Measurements from ENCODE around the gene GPR68. TPM values are rescaled to one million over a fixed set of nuclear protein-coding genes. Genes with fewer than 3 reads are reported as not detected.
A peak's percentile ranks its signal among the peaks of the same experiment; 100 is the strongest.

Gene GPR68
- total and polyA plus RNA-seq, 9 donors = 0.35 to 0.83 (median 0.68) TPM

DNA sequence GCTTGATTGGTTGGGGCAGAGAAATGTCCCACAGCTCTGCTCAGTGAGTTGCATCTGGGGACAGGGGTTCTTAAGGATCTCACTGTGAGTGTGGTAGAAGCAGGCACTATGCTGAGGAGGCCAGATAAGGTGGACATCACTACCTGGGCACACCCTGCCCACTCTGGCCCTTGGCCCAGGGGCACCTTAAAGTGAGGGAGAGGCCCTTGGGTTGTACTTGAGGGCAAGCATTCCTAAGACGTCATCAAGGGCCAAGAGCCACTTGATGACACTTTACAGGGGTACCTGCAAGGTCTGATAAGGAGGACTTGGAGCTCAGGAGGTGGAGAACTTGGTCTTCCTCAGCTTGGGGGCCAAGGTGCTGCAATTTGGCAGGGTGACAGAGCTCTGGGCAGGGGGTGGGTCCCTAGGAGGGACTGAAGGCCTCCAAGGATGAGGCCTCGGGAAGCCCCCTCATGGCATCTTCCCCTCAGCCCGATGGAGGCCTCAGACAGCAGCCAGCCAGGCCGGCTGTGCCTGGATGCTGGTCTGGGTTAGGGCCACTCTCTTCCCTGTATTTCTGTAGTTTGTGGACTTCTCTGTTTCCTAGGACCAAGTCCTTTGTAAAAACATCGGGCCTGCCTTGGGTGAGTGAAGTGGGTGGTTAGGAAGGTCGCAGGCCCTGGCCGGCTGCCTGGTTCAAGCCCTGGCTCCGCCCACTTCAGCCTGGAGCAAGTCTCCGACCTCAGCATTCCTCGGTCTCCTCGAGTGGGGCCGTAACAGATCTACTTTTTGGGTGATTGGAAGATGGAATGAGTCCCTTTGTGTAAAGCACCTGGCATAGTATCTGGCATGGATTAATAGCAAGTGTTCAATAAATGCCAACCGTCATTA lies 24.8 kb downstream of the GPR68 start:
- DNase-seq = no peak
- no peak overlapping the region for H3K27ac ChIP-seq (ENCODE audit: low read length)
- WGBS (ENCODE audit: insufficient coverage) = 66% methylated on average over 5 of the region's 13 CpGs
- H3K4me3 ChIP-seq (ENCODE audit: low read length) = no peak overlapping the region
- no peaks in the 10 kb centered on the region for H3K4me1 ChIP-seq (ENCODE audit: control insufficient read depth, insufficient read depth, low read length)
- H3K27me3 ChIP-seq (ENCODE audit: control insufficient read depth, insufficient read depth, low read length) = no peaks in the 10 kb centered on the region
- H3K36me3 ChIP-seq (ENCODE audit: control insufficient read depth, insufficient read depth, low read length) = peaks cover 31% of the 10 kb centered on the region
- no peaks in the 10 kb centered on the region for H3K9me3 ChIP-seq (replicated peaks; ENCODE audit: control insufficient read depth, low read depth, low read length)

DNA sequence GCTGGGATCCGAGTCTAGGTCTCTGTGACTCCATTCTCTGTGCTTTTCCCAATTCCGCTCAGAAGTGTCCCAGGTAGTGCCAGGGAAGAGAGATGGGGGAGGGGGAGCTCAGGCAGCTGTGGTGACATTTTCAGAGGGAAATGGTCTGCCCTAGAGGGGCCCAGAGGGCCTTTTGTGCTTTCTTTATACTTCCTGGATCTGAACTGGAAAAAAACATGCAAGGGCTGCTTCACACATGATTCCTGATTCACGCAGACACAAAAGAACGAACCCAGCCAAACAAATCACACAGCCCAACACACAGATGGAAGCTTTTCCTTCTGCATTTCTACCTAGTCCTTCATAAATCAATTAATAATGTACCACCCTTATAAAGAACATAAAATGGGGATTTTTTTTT lies 26.5 kb downstream of the GPR68 start:
- Histone ChIP-seq H3K27ac (ENCODE audit: low read length) (peak overlapping the region; percentile 51), H3K9me3 (replicated peaks; ENCODE audit: control insufficient read depth, low read depth, low read length) (no peaks in the 10 kb centered on the region), H3K36me3 (ENCODE audit: control insufficient read depth, insufficient read depth, low read length) (peaks cover 35% of the 10 kb centered on the region), H3K4me3 (ENCODE audit: low read length) (no peak overlapping the region), H3K27me3 (ENCODE audit: control insufficient read depth, insufficient read depth, low read length) (no peaks in the 10 kb centered on the region), H3K4me1 (ENCODE audit: control insufficient read depth, insufficient read depth, low read length) (no peaks in the 10 kb centered on the region)
- no peak for DNase-seq
- WGBS (ENCODE audit: insufficient coverage) = 83% methylated on average over 1 of the region's 4 CpGs

DNA sequence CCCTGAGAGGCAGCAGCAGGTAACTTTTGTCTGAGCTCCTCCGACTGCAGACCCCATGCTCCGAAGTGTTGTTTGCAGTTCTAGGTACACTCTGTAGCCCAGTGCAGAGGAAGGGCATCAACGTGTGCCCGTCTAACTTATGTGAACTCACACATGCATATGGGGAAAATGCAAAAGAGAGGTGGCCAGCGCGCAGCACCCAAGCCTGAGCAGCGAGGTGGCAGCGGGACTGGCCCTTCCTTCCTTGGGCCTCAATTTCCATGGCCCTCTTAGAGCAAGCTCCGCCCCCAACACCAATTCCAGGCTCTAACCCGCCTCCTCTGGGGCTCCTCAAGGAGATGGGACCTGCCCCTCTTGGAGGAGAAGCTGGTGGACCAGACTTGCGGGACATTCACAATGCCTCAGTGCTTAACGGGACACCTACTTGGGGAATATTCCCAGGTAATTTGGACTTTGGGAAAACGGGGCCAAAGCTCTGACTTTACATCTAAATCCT lies 27.7 kb downstream of the GPR68 start:
- H3K27me3 ChIP-seq (ENCODE audit: control insufficient read depth, insufficient read depth, low read length) = no peaks in the 10 kb centered on the region
- peaks cover 39% of the 10 kb centered on the region for H3K36me3 ChIP-seq (ENCODE audit: control insufficient read depth, insufficient read depth, low read length)
- H3K27ac ChIP-seq (ENCODE audit: low read length) = no peak overlapping the region
- WGBS (ENCODE audit: insufficient coverage) = 88% methylated on average over 12 of the region's 13 CpGs
- no peak for DNase-seq
- no peaks in the 10 kb centered on the region for H3K4me1 ChIP-seq (ENCODE audit: control insufficient read depth, insufficient read depth, low read length)
- no peaks in the 10 kb centered on the region for H3K9me3 ChIP-seq (replicated peaks; ENCODE audit: control insufficient read depth, low read depth, low read length)
- H3K4me3 ChIP-seq (ENCODE audit: low read length) = no peak overlapping the region

DNA sequence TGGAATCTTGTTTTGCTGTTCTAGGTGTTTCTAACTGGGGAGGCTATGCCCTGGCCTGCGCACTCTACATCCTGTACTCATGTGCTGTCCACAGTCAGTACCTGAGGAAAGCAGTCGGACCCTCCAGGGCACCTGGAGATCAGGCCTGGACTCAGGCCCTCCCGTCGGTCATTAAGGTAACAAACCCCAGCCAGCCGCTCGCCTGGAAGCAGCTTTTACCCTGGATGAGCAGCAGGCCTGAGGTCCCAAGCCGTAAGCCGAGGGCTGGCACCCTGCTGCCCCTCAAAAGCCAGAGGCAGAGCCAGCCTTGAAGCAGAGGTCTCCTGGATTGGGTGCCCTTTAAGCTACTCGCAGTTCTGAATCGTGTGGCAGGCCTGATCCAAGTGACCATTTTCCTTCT lies 29.1 kb downstream of the GPR68 start:
- Histone ChIP-seq H3K9me3 (replicated peaks; ENCODE audit: control insufficient read depth, low read depth, low read length) (no peaks in the 10 kb centered on the region), H3K27ac (ENCODE audit: low read length) (no peak overlapping the region), H3K27me3 (ENCODE audit: control insufficient read depth, insufficient read depth, low read length) (no peaks in the 10 kb centered on the region), H3K4me1 (ENCODE audit: control insufficient read depth, insufficient read depth, low read length) (no peaks in the 10 kb centered on the region), H3K36me3 (ENCODE audit: control insufficient read depth, insufficient read depth, low read length) (peaks cover 36% of the 10 kb centered on the region), H3K4me3 (ENCODE audit: low read length) (no peak overlapping the region)
- WGBS (ENCODE audit: insufficient coverage) = 93% methylated on average over 10 of the region's 10 CpGs
- DNase-seq = no peak

DNA sequence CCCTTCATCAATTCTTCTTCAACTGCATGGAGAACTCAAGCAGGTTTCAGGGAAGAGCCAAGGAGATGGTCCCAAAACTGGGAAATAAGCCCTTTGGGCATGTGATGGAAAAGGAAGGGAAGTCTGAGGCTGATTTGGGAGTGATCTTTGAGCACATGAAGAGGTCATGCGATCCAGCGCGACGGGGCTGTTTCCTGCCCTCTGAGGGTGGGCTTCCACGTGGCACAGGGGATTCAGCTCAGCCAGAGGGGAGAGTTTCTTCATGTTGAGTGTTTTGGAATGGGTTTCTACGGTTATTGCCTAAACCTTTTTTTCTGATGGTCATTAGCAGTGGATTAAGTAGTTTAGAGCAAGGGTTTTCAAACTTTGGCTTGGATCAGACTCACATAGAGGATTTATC lies 30.2 kb downstream of the GPR68 start:
- WGBS (ENCODE audit: insufficient coverage) = 82% methylated on average over 6 of the region's 6 CpGs
- no peak overlapping the region for H3K27ac ChIP-seq (ENCODE audit: low read length)
- H3K4me3 ChIP-seq (ENCODE audit: low read length) = no peak overlapping the region
- no peaks in the 10 kb centered on the region for H3K27me3 ChIP-seq (ENCODE audit: control insufficient read depth, insufficient read depth, low read length)
- H3K36me3 ChIP-seq (ENCODE audit: control insufficient read depth, insufficient read depth, low read length) = peaks cover 39% of the 10 kb centered on the region
- DNase-seq = no peak
- H3K4me1 ChIP-seq (ENCODE audit: control insufficient read depth, insufficient read depth, low read length) = no peaks in the 10 kb centered on the region
- H3K9me3 ChIP-seq (replicated peaks; ENCODE audit: control insufficient read depth, low read depth, low read length) = no peaks in the 10 kb centered on the region

DNA sequence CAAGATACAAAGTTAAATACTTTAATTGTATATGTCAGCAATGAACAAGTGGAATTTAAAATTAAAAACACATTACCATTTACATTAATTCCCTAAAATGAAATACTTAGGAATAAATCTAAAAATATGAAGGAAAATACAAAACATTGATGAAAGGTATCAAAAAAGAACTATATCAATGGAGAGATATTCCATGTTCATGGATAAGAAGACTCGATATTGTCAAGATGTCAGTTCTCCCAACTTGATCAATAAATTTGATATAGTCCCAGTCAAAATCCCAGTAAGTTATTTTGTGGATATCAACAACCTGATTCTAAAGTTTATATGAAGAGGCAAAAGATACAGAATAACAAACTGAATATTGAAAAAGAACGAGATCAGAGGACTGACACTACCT lies 33.5 kb downstream of the GPR68 start:
- no CpG with 5 or more reads among the region's 2 CpGs for WGBS (ENCODE audit: insufficient coverage)
- Histone ChIP-seq H3K36me3 (ENCODE audit: control insufficient read depth, insufficient read depth, low read length) (peaks cover 32% of the 10 kb centered on the region), H3K4me3 (ENCODE audit: low read length) (no peak overlapping the region), H3K27ac (ENCODE audit: low read length) (no peak overlapping the region), H3K27me3 (ENCODE audit: control insufficient read depth, insufficient read depth, low read length) (no peaks in the 10 kb centered on the region), H3K9me3 (replicated peaks; ENCODE audit: control insufficient read depth, low read depth, low read length) (no peaks in the 10 kb centered on the region), H3K4me1 (ENCODE audit: control insufficient read depth, insufficient read depth, low read length) (no peaks in the 10 kb centered on the region)
- no peak for DNase-seq

DNA sequence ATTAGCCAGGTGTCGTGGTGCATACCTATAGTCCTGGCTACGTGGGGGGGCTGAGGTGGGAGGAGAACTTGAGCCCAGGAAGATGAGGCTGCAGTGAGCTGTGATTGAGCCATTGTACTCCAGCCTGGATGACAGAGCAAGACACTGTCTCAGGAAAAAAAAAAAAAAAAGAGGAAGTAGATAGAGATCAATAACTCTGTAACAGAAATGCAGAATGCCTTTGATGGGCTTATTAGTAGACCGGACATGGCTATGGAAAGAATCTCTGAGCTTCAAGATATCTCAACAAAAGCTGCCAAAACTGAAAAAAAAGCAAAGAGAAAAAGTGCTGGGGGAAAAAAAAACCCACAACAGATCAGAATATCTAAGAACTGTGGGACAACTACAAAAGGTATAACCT lies 37.5 kb downstream of the GPR68 start:
- WGBS (ENCODE audit: insufficient coverage) = no CpG with 5 or more reads among the region's 3 CpGs
- H3K4me1 ChIP-seq (ENCODE audit: control insufficient read depth, insufficient read depth, low read length) = peaks cover 2% of the 10 kb centered on the region
- no peak overlapping the region for H3K4me3 ChIP-seq (ENCODE audit: low read length)
- no peaks in the 10 kb centered on the region for H3K9me3 ChIP-seq (replicated peaks; ENCODE audit: control insufficient read depth, low read depth, low read length)
- H3K27me3 ChIP-seq (ENCODE audit: control insufficient read depth, insufficient read depth, low read length) = no peaks in the 10 kb centered on the region
- no peak overlapping the region for H3K27ac ChIP-seq (ENCODE audit: low read length)
- peaks cover 39% of the 10 kb centered on the region for H3K36me3 ChIP-seq (ENCODE audit: control insufficient read depth, insufficient read depth, low read length)
- no peak for DNase-seq

DNA sequence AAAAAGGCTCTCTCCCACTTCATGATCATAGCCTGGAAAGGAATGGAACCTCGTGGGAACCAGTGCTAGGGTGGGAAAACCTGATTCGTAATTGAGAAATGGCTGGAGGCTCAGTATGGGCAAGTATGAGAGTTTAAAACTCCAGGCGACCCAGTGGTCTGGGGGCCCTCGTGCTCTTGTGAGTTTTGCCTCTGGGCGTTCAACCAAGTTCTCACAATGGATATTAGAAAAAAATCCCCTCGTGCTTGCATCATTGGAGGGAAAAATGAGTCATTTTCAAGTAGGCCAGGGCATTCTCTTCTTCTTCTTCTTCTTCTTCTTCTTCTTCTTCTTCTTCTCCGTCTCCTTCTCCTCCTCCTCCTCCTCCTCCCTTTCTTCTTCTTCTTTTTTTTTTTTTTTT lies 39.0 kb downstream of the GPR68 start:
- H3K4me3 ChIP-seq (ENCODE audit: low read length) = no peak overlapping the region
- no peak for DNase-seq
- WGBS (ENCODE audit: insufficient coverage) = no CpG with 5 or more reads among the region's 7 CpGs
- no peaks in the 10 kb centered on the region for H3K9me3 ChIP-seq (replicated peaks; ENCODE audit: control insufficient read depth, low read depth, low read length)
- peaks cover 2% of the 10 kb centered on the region for H3K4me1 ChIP-seq (ENCODE audit: control insufficient read depth, insufficient read depth, low read length)
- H3K27ac ChIP-seq (ENCODE audit: low read length) = no peak overlapping the region
- H3K36me3 ChIP-seq (ENCODE audit: control insufficient read depth, insufficient read depth, low read length) = peaks cover 43% of the 10 kb centered on the region
- no peaks in the 10 kb centered on the region for H3K27me3 ChIP-seq (ENCODE audit: control insufficient read depth, insufficient read depth, low read length)

DNA sequence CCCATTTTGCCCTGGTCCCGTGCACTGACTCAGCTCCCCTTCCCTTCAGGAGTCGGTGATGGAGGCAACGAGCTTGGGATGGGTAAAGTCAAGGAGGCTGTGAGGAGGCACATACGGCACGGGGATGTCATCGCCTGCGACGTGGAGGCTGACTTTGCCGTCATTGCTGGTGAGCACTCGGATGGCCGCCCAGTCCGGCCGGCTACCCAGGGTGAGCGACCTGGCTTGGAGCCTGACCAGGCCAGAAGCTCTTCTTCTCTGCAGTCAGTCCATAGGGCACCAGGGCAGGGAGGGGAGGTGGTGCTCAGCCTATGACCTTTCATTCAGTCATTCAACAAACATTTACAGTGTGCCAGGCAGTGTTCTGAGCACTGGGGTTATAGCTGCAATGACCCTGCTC lies 39.8 kb downstream of the GPR68 start:
- WGBS (ENCODE audit: insufficient coverage) = 95% methylated on average over 12 of the region's 14 CpGs

DNA sequence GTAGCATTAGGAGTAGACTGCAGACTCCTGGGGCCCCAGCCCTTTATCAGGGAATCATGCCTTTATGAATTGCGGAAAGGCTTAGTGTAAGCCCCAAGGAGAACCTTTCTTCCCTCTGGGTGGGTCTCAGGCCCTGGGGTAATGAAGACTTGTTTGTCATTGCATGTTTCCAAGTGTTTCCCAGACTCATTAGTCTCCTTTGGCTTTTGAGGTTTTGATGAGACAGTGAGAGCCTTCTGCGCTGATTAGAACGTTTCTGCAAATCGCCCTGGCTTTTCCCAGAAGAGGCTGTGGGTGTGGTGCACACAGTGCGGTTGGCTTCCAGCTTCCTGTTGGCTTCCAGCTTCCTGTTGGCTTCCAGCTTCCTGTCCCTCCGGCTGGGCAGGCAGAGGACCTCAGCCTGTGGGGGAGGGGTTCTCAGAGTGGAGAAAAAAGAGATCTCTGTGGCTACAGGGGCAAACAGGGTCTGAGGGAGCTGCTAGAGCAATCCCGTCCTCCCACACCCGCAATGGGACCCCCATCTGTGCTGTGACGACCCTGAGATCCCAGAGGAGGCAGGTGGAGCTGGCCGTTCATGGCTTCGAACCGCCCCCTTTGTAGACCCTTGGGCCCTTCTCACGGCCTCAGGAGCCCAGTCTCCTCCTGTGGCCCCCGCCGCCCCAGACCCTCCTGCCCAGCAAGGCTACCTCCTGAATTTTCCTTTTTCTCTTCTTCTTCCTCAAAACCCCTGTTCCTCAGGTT lies 42.1 kb downstream of the GPR68 start:
- Histone ChIP-seq H3K4me1 (ENCODE audit: control insufficient read depth, insufficient read depth, low read length) (peaks cover 2% of the 10 kb centered on the region), H3K36me3 (ENCODE audit: control insufficient read depth, insufficient read depth, low read length) (peaks cover 50% of the 10 kb centered on the region), H3K27me3 (ENCODE audit: control insufficient read depth, insufficient read depth, low read length) (no peaks in the 10 kb centered on the region), H3K9me3 (replicated peaks; ENCODE audit: control insufficient read depth, low read depth, low read length) (no peaks in the 10 kb centered on the region), H3K4me3 (ENCODE audit: low read length) (no peak overlapping the region), H3K27ac (ENCODE audit: low read length) (peak overlapping the region; percentile 21)
- WGBS (ENCODE audit: insufficient coverage) = 72% methylated on average over 13 of the region's 15 CpGs
- DNase-seq = peak; percentile 23

More for the DNA sequence above, 39.8 kb downstream of the GPR68 start:
- Histone ChIP-seq H3K4me3 (ENCODE audit: low read length) (no peak overlapping the region), H3K27ac (ENCODE audit: low read length) (no peak overlapping the region), H3K27me3 (ENCODE audit: control insufficient read depth, insufficient read depth, low read length) (no peaks in the 10 kb centered on the region), H3K36me3 (ENCODE audit: control insufficient read depth, insufficient read depth, low read length) (peaks cover 41% of the 10 kb centered on the region), H3K4me1 (ENCODE audit: control insufficient read depth, insufficient read depth, low read length) (peaks cover 2% of the 10 kb centered on the region), H3K9me3 (replicated peaks; ENCODE audit: control insufficient read depth, low read depth, low read length) (no peaks in the 10 kb centered on the region)
- DNase-seq = no peak
